GM23338 (cell line): ENCODE measurements around the gene ZNF492. TPM values are rescaled to one million over a fixed set of nuclear protein-coding genes. Genes with fewer than 3 reads are reported as not detected.

Experiments used
- ATAC-seq: fragments of 200-7000 bp; cut with Tn5 transposase; 3 replicates; pipeline ENCODE4 v1.9.1; 2020
- DNase-seq: peaks from one replicate; pipeline ENCODE4 v3.0.0-alpha.2; 2015; ENCODE audit warnings: low spot score
- H2AFZ ChIP-seq: fragments of 200-600 bp; sonication (generic); 2 replicates; pipeline ENCODE4 v1.8.0; 2016; ENCODE audit warnings: antibody characterized with exemption, mild to moderate bottlenecking, moderate library complexity
- H3F3A ChIP-seq: fragments of 200-600 bp; sonication (generic); replicated peaks from 2 replicates; pipeline ENCODE4 v1.8.0; 2017; ENCODE audit warnings: antibody characterized with exemption, mixed run types, low read depth
- H3K27ac ChIP-seq: fragments of 200-600 bp; sonication (generic); 2 replicates; pipeline ENCODE4 v1.6.1; 2016; ENCODE audit warnings: low read depth
- H3K27me3 ChIP-seq: fragments of 200-600 bp; sonication (generic); 2 replicates; pipeline ENCODE4 v1.8.0; 2016; ENCODE audit warnings: mild to moderate bottlenecking, mixed run types, moderate library complexity; ENCODE audit not compliant: insufficient read depth
- H3K36me3 ChIP-seq: fragments of 200-600 bp; sonication (generic); 2 replicates; pipeline ENCODE4 v1.8.0; 2016; ENCODE audit warnings: mild to moderate bottlenecking; ENCODE audit not compliant: insufficient read depth
- H3K4me1 ChIP-seq: fragments of 200-600 bp; sonication (generic); 2 replicates; pipeline ENCODE4 v1.8.0; 2016; ENCODE audit warnings: mild to moderate bottlenecking, moderate library complexity; ENCODE audit not compliant: insufficient read depth
- H3K4me2 ChIP-seq: fragments of 200-600 bp; sonication (generic); 2 replicates; pipeline ENCODE4 v1.7.1; 2017; ENCODE audit warnings: mixed run types
- H3K4me3 ChIP-seq: fragments of 200-600 bp; sonication (generic); 2 replicates; pipeline ENCODE4 v1.6.1; 2016; ENCODE audit warnings: mixed run types
- H3K79me2 ChIP-seq: fragments of 200-600 bp; sonication (generic); replicated peaks from 2 replicates; pipeline ENCODE4 v1.8.0; 2017; ENCODE audit warnings: mild to moderate bottlenecking; ENCODE audit not compliant: insufficient read depth
- H3K9me2 ChIP-seq: fragments of 200-600 bp; sonication (generic); 2 replicates; pipeline ENCODE4 v1.8.0; 2017; ENCODE audit not compliant: insufficient read depth
- H4K20me1 ChIP-seq: fragments of 200-600 bp; sonication (generic); replicated peaks from 2 replicates; pipeline ENCODE4 v1.8.0; 2017; ENCODE audit warnings: mild to moderate bottlenecking; ENCODE audit not compliant: insufficient read depth
- H3K27ac Mint-ChIP-seq: 2 replicates; pipeline ENCODE4 v1.8.0; 2020; ENCODE audit warnings: inconsistent platforms, mild to moderate bottlenecking, moderate library complexity, mixed read lengths
- H3K27me3 Mint-ChIP-seq: 3 replicates; pipeline ENCODE4 v1.8.0; 2022; ENCODE audit warnings: low read depth, mild to moderate bottlenecking, moderate library complexity, mixed read lengths, inconsistent platforms; ENCODE audit not compliant: insufficient read depth, poor library complexity
- H3K36me3 Mint-ChIP-seq: 3 replicates; pipeline ENCODE4 v1.8.0; 2021; ENCODE audit warnings: low read depth, mild to moderate bottlenecking, inconsistent platforms, moderate library complexity, mixed read lengths
- H3K4me1 Mint-ChIP-seq: 3 replicates; pipeline ENCODE4 v1.8.0; 2020; ENCODE audit warnings: mild to moderate bottlenecking, inconsistent platforms, mixed read lengths
- H3K4me3 Mint-ChIP-seq: 3 replicates; pipeline ENCODE4 v1.8.0; 2021; ENCODE audit warnings: moderate library complexity, mild to moderate bottlenecking, inconsistent platforms, mixed read lengths
- H3K9me3 Mint-ChIP-seq: 3 replicates; pipeline ENCODE4 v1.8.0; 2020; ENCODE audit warnings: moderate library complexity, mild to moderate bottlenecking, inconsistent platforms, mixed read lengths
- CREB1 ChIP-seq: fragments of 250-450 bp; sonication (Bioruptor Pico); IDR thresholded peaks from 2 replicates; pipeline ENCODE4 v1.5.0; 2020; ENCODE audit warnings: low read depth, mild to moderate bottlenecking, moderate library complexity
- CTCF ChIP-seq, 2 experiments: fragments of 200-600 bp in 1 of 2; sonication (generic) in 1 of 2; conservative IDR thresholded peaks; 2 replicates each; pipeline versions ENCODE4 v1.5.1 to v1.6.1; 2016 to 2017; ENCODE audit warnings: antibody characterized with exemption in 2 of 2, low read depth in 2 of 2, mild to moderate bottlenecking in 2 of 2, moderate library complexity in 1 of 2
- ETS1 ChIP-seq: IDR thresholded peaks from 2 replicates; pipeline ENCODE4 v1.6.1; 2016; ENCODE audit warnings: antibody characterized with exemption
- EZH2 ChIP-seq: fragments of 200-600 bp; sonication (generic); IDR thresholded peaks from one replicate; pipeline ENCODE4 v1.8.0; 2017; ENCODE audit warnings: antibody characterized with exemption, mild to moderate bottlenecking, low read depth; ENCODE audit not compliant: unreplicated experiment
- EZH2phosphoT487 ChIP-seq: fragments of 200-600 bp; sonication (generic); IDR thresholded peaks from one replicate; pipeline ENCODE4 v1.8.1; 2018; ENCODE audit warnings: antibody characterized with exemption; ENCODE audit not compliant: unreplicated experiment
- JUNB ChIP-seq: IDR thresholded peaks from one replicate; pipeline ENCODE4 v1.6.1; 2016; ENCODE audit warnings: antibody characterized with exemption; ENCODE audit not compliant: unreplicated experiment
- NANOG ChIP-seq: IDR thresholded peaks from 2 replicates; pipeline ENCODE4 v1.6.1; 2016; ENCODE audit warnings: antibody characterized with exemption, borderline replicate concordance
- POLR2AphosphoS5 ChIP-seq: IDR thresholded peaks from 2 replicates; pipeline ENCODE4 v1.6.1; 2016; ENCODE audit warnings: antibody characterized with exemption, low read depth
- STAT1 ChIP-seq: IDR thresholded peaks from one replicate; pipeline ENCODE4 v1.6.1; 2016; ENCODE audit warnings: antibody characterized with exemption; ENCODE audit not compliant: unreplicated experiment
- ZNF114 ChIP-seq: fragments of 250-450 bp; sonication (Bioruptor Pico); IDR thresholded peaks from 2 replicates; pipeline ENCODE4 v1.5.0; 2020; ENCODE audit warnings: mild to moderate bottlenecking, moderate library complexity
- ZNF331 ChIP-seq: fragments of 250-450 bp; sonication (Bioruptor Pico); IDR thresholded peaks from 2 replicates; pipeline ENCODE4 v1.5.0; 2020; ENCODE audit warnings: low read depth, mild to moderate bottlenecking, moderate library complexity
- ZNF462 ChIP-seq: fragments of 250-450 bp; sonication (Bioruptor Pico); IDR thresholded peaks from 2 replicates; pipeline ENCODE4 v1.5.0; 2020; ENCODE audit warnings: mild to moderate bottlenecking, moderate library complexity
- polyA plus RNA-seq: library from polyadenylated mRNA; unstranded; fragments of >200 nt; fragmentation: Nextera tagmentation; extraction: Ambion mirVana; gene quantifications from 2 replicates; pipeline ENCODE4 v1.2.1, GENCODE V29; 2016
- total RNA-seq: library from RNA; depleted of rRNA; stranded (reverse); fragments of >200 nt; shearing (Covaris generic); gene quantifications from 2 replicates; pipeline ENCODE4 v1.2.3, GENCODE V29; 2014
- TF ChIP-seq, protein P1 (sequence below): IDR thresholded peaks from one replicate; pipeline ENCODE4 v1.6.1; 2018; ENCODE audit warnings: antibody characterized with exemption; ENCODE audit not compliant: unreplicated experiment

The ZNF492 gene
- total and polyA plus RNA-seq, 2 experiments from 2014 or later: 0.21 to 0.26 TPM

DNA sequence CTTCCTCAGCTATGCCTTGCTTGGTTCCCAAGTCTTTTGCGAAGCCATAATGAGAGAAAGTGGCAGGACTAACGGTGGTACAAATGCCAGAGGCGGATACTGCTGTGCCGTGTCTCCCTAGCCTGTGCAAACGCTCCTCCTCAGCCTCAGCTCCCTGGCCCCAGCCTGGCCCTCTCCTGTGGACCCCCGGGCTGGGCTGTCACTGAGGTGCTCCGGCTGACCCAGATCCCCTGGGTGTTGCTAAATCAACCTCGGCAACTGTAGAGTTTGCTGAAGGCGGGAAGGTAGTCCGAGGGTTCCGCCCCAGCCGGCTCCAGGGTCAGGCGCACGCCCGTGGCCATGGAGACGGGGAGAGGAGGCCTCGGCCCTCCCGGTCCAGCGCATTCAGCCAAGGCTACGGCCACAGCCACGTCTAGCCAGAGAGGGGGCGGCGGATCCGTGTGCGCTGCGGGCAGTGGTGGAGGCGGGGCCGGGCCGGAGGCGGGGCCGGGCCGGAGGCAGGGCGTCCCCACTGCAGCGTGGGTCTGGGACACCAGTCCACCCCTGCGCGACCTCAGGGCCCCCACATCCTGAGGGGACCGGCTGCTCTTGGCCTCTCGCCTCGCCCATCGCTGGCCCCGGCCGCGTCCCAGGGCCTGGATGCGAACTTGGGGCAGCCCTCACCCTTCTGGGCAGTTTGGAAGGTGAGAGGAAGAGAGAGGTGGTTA, 16.4 kb upstream of the ZNF492 start:
- no peak for ATAC-seq
- peaks cover 95% of the 10 kb centered on the region for H3K9me3 Mint-ChIP-seq
- no peak overlapping the region for H2AFZ ChIP-seq

More for the DNA sequence above, 16.4 kb upstream of the ZNF492 start:
- H3K79me2 ChIP-seq: no peaks in the 10 kb centered on the region
- Mint-ChIP-seq H3K27me3 (peaks cover 4% of the 10 kb centered on the region), H3K4me3 (no peak overlapping the region), H3K4me1 (no peaks in the 10 kb centered on the region), H3K36me3 (peaks cover 53% of the 10 kb centered on the region), H3K27ac (no peak overlapping the region)
- no peaks in the 10 kb centered on the region for H3K9me2 ChIP-seq
- TF ChIP-seq JUNB: no peak
- no peak for TF ChIP-seq STAT1
- no peak for TF ChIP-seq ZNF462 (CRISPR knock-in tag)
- TF ChIP-seq ETS1: no peak
- TF ChIP-seq, protein P1, sequence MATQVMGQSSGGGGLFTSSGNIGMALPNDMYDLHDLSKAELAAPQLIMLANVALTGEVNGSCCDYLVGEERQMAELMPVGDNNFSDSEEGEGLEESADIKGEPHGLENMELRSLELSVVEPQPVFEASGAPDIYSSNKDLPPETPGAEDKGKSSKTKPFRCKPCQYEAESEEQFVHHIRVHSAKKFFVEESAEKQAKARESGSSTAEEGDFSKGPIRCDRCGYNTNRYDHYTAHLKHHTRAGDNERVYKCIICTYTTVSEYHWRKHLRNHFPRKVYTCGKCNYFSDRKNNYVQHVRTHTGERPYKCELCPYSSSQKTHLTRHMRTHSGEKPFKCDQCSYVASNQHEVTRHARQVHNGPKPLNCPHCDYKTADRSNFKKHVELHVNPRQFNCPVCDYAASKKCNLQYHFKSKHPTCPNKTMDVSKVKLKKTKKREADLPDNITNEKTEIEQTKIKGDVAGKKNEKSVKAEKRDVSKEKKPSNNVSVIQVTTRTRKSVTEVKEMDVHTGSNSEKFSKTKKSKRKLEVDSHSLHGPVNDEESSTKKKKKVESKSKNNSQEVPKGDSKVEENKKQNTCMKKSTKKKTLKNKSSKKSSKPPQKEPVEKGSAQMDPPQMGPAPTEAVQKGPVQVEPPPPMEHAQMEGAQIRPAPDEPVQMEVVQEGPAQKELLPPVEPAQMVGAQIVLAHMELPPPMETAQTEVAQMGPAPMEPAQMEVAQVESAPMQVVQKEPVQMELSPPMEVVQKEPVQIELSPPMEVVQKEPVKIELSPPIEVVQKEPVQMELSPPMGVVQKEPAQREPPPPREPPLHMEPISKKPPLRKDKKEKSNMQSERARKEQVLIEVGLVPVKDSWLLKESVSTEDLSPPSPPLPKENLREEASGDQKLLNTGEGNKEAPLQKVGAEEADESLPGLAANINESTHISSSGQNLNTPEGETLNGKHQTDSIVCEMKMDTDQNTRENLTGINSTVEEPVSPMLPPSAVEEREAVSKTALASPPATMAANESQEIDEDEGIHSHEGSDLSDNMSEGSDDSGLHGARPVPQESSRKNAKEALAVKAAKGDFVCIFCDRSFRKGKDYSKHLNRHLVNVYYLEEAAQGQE: no peak
- TF ChIP-seq POLR2AphosphoS5: no peak
- no peak for TF ChIP-seq CREB1 (CRISPR knock-in tag)
- TF ChIP-seq CTCF (conservative IDR thresholded peaks at IDR 0.05; ENCODE audit: low read depth in 2 of 2): no peak
- TF ChIP-seq EZH2: no peak
- no peak for TF ChIP-seq NANOG
- TF ChIP-seq ZNF114 (CRISPR knock-in tag): no peak
- TF ChIP-seq EZH2phosphoT487: no peak
- TF ChIP-seq ZNF331 (CRISPR knock-in tag): no peak
- H3K36me3 ChIP-seq: peaks cover 2% of the 10 kb centered on the region; the same call in 1 of the 2 replicates
- no peaks in the 10 kb centered on the region for H3K27me3 ChIP-seq
- H3K4me1 ChIP-seq: no peaks in the 10 kb centered on the region
- no peaks in the 10 kb centered on the region for H3F3A ChIP-seq
- H3K4me3 ChIP-seq: no peak overlapping the region
- DNase-seq: no peak
- no peak overlapping the region for H3K4me2 ChIP-seq
- H3K27ac ChIP-seq: no peak overlapping the region
- no peaks in the 10 kb centered on the region for H4K20me1 ChIP-seq
